Measurements from ENCODE around the gene ZNF407.
A peak's percentile ranks its signal among the peaks of the same experiment; 100 is the strongest.
"Not testable (repeated sequence)": the region's sequence is repeated elsewhere in the genome, so short reads cannot be mapped to it uniquely, and the experiment has no call there.

Gene ZNF407

DNA sequence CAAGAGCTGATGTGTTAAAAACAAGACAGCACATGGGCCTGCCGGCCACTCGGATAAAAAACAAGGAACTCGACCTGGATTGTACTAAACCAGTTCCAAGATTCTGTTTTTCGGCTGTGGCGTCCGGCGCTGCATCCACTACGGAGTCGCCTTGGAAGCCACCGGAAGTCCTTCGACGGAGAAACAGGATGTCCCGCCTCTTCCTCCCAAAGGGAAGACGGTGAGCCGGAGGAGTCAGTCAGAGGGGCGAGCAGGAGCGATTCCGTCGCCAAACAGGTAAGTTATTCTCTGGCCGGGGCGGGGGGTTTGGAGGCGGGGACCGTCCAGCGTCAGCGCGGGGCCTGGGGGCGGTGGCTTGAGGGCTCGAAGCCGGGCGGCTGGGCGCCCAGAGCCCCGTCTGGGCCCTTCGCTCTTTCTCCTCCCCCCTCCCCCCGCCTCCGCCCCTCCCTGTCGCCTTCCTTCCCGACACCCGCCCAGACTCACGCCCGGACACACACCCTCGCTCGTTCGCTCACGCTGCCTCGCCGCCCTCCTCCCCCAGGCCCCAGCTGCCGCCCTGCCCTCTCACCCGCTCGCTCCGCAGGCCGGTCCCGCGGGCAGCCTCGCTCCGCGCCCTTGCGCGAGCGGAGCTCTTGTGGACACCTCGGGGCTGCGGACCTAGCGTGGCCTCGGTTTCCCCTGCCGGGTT lies at the start of gene ZNF407:
Gene ZNF407, plus strand, starts transcription at position 209 of the 688 bp plus-strand sequence. CDS start 33,150 bp downstream, outside the sequence.
- FAIRE-seq: no peak
- TF ChIP-seq POLR2A (IDR thresholded peaks at IDR 0.05; ENCODE audit: low read depth, low read length): no peak
- peak; percentile 25 for DNase-seq (ENCODE audit: insufficient read length, low spot score)

GRCh38 chr18:74549591-74550104 lies 48.0 kb upstream of the ZNF407 start:
- DNase-seq (ENCODE audit: insufficient read length, low spot score): no peak
- TF ChIP-seq POLR2A (IDR thresholded peaks at IDR 0.05; ENCODE audit: low read depth, low read length): no peak
- FAIRE-seq: no peak

- FAIRE-seq: no peak
- TF ChIP-seq POLR2A (IDR thresholded peaks at IDR 0.05; ENCODE audit: low read depth, low read length): no peak
Measured at GRCh38 chr18:74550886-74551285, 46.8 kb upstream of the ZNF407 start.

DNA sequence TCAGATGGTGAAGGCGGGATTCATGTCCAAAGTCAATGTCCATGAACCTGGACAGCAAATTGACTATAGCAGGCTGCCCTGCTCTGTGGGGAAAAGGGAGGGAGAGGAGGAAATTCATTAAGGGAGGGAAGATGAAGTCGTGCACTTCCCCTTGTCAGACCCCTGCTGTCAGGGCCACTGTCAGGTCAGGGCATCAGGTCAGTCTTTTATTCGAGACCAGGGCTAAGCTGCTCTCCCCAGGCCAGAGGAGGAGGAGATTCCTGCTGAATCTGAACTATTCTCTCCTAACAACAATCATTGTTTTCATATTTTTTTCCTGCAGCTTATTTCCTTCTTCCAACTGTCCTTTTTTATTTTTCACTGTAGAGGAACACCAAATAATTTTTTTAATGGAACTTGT lies 46.2 kb upstream of the ZNF407 start:
- no peak for FAIRE-seq
- no peak for TF ChIP-seq POLR2A (IDR thresholded peaks at IDR 0.05; ENCODE audit: low read depth, low read length)
- no peak for DNase-seq (ENCODE audit: insufficient read length, low spot score)

More at GRCh38 chr18:74550886-74551285, 46.8 kb upstream of the ZNF407 start:
- no peak for DNase-seq (ENCODE audit: insufficient read length, low spot score)

- DNase-seq (ENCODE audit: insufficient read length, low spot score) (peak; percentile 23), FAIRE-seq (no peak)
- TF ChIP-seq POLR2A (IDR thresholded peaks at IDR 0.05; ENCODE audit: low read depth, low read length): no peak
Measured at GRCh38 chr18:74551936-74552555, 45.6 kb upstream of the ZNF407 start.

DNA sequence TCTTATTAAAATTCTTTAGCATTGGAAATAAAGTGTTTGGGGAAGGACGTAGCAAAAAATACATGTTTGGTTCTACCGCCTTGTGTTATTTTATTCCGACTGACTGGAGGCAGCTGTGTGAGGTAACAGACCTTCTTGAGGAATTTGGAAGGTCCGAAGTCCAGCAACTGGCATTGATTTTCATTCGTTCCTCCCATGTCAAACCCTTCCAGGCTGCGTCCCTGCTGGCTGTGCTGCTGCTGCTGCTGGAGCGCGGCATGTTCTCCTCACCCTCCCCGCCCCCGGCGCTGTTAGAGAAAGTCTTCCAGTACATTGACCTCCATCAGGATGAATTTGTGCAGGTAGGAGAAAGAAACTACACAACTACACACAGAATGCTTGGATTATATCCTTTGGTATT lies 41.5 kb upstream of the ZNF407 start:
- no peak for TF ChIP-seq POLR2A (IDR thresholded peaks at IDR 0.05; ENCODE audit: low read depth, low read length)
- FAIRE-seq: no peak
- DNase-seq (ENCODE audit: insufficient read length, low spot score): no peak

- no peak for TF ChIP-seq POLR2A (IDR thresholded peaks at IDR 0.05; ENCODE audit: low read depth, low read length)
- DNase-seq (ENCODE audit: insufficient read length, low spot score) (no peak), FAIRE-seq (no peak)
Measured at GRCh38 chr18:74558096-74558495, 39.6 kb upstream of the ZNF407 start.

DNA sequence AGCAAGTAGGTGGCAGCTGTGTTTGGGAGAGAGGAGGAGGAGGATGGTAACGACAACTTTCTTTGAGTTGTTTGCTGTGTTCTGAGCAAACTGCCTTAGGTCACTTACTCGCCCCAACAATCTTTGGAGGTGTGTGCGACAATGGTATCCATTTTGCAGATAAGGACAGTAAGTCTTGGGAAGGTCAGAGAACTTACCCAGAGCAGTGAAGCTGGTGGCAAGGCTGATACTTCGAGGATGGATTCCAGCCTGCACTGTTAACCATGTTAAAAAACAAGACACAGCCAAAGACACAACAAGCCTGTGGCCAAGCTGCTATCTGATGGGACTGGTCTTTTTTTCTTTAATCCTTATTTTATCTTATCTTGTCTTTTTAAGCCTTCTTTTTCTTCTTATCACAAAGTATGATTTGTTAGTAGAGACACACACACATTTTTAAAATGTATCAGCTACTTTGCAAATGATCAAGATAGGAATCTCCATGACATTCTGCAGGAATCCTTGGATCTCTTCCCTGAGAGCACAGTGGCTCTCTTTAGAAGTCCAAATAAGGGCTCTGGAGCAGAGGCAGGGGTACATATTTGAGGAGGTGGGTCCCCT lies 35.4 kb upstream of the ZNF407 start:
- FAIRE-seq (no peak), DNase-seq (ENCODE audit: insufficient read length, low spot score) (no peak)
- TF ChIP-seq POLR2A (IDR thresholded peaks at IDR 0.05; ENCODE audit: low read depth, low read length): no peak

DNA sequence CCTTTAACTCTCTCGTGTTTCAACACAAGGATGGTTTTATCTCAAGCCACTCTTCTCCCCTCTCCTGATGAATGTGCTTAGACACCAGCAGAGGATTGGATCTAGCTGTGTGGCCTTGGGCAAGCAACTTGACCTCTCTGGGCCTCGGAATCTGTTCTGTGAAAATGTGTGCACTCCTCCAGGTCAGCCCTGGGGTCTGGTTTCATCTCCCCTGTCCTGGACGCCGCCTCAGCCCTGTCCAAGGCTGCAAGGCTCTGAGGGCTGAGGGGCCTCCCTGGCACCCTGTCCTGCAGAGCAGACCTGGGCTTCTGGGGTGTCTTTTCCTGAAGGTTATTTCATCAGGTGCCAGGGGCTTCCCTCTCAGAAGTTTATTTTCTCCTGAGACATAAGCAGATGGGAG lies 34.9 kb upstream of the ZNF407 start:
- no peak for FAIRE-seq

DNA sequence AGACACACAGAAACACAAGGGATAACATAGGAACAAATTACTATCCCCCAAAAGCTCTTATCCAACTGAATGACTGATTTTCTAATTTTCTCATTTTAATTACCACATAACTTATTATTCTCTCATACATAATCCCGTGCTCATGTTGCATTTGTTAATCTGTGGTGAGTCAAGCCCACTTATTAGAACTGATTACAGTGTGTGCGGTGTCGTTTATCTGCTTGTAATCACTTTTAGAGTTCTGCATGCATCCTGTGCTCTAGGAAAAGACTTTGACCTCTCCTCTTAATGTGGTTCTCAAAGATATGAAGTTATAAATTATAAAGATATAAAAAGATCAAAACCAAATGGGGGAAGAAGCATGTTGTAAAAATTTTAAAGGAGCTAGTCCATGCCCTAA lies 33.7 kb upstream of the ZNF407 start:
- no peak for TF ChIP-seq POLR2A (IDR thresholded peaks at IDR 0.05; ENCODE audit: low read depth, low read length)
- no peak for FAIRE-seq

More for the DNA sequence above, 34.9 kb upstream of the ZNF407 start:
- no peak for TF ChIP-seq POLR2A (IDR thresholded peaks at IDR 0.05; ENCODE audit: low read depth, low read length)
- no peak for DNase-seq (ENCODE audit: insufficient read length, low spot score)

GRCh38 chr18:74565164-74565563 lies 32.5 kb upstream of the ZNF407 start:
- FAIRE-seq; DNase-seq (ENCODE audit: insufficient read length, low spot score): not testable (repeated sequence)

More for the DNA sequence above, 33.7 kb upstream of the ZNF407 start:
- no peak for DNase-seq (ENCODE audit: insufficient read length, low spot score)

DNA sequence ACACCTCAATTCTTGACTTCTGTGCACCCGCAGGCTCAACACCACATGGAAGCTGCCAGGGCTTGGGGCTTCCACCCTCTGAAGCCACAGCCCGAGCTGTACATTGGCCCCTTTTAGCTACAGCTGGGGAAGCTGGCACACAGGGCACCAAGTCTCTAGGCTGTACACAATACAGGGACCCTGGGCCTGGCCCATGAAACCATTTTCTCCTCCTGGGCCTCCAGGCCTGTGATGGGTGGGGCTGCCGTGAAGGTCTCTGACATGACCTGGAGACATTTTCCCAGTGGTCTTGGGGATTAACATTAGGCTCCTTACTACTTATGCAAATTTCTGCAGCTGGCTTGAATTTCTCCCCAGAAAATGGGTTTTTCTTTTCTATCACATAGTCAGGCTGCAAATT lies 31.7 kb upstream of the ZNF407 start:
- not testable (repeated sequence) for FAIRE-seq; DNase-seq (ENCODE audit: insufficient read length, low spot score)

DNA sequence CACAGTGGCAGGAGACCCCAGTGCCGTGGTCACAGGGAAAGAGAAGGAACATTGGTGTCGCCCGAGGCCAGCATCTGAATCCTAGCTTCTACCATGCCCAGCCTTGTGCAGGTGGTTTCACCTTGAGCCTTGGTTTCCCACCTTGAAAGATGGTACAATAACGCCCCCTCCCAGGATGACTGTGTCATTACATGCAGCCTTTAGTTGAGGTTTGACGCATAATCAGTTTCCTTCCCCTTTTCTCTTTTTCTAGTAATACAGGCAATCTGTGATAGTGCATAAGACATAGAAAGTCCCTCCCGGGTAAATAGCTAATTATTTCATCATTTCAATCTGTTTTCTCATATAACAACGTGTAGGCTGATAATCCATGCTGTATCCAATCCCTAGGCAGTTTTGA lies 29.8 kb upstream of the ZNF407 start:
- TF ChIP-seq POLR2A (IDR thresholded peaks at IDR 0.05; ENCODE audit: low read depth, low read length): no peak
- FAIRE-seq (no peak), DNase-seq (ENCODE audit: insufficient read length, low spot score) (no peak)

GRCh38 chr18:74569401-74569800 lies 28.3 kb upstream of the ZNF407 start:
- no peak for DNase-seq (ENCODE audit: insufficient read length, low spot score)
- no peak for TF ChIP-seq POLR2A (IDR thresholded peaks at IDR 0.05; ENCODE audit: low read depth, low read length)
- FAIRE-seq: no peak

DNA sequence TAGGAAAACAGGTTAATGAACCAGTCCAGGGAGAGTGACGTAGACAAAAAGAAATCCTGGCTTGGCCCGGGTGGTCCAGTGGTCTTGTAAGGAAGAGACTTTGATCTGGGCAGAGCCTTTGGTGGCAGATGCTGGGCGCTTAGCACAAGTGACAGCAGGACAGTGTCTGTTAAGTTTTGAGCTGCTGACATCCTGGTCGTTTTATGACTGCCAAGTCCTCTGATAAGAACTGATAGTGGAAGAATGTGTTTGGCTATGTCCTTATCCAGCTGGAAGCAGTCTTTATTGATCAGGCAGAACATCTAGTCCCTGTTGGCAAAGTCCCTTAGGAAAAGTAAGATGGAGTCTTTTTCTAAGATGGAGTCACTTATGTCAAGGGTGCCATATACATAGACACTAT lies 27.4 kb upstream of the ZNF407 start:
- TF ChIP-seq POLR2A (IDR thresholded peaks at IDR 0.05; ENCODE audit: low read depth, low read length): no peak
- DNase-seq (ENCODE audit: insufficient read length, low spot score) (no peak), FAIRE-seq (no peak)

Data from H54 (cell line).